Kidney capillary endothelial cell (primary cell): ENCODE measurements around the gene SEPHS1.

ENCODE experiments used
- DNase-seq: peaks from one replicate; pipeline ENCODE4 v3.0.0-alpha.2; 2018; ENCODE audit warnings: low spot score

The SEPHS1 gene

GRCh38 chr10:13327534-13327933, 20.6 kb downstream of the SEPHS1 start:
- no peak for DNase-seq

- DNase-seq, result no peak
These were observed 25.4 kb downstream of the SEPHS1 start for GRCh38 chr10:13322615-13323148.

GRCh38 chr10:13321576-13321975, 26.5 kb downstream of the SEPHS1 start:
- no peak for DNase-seq

GRCh38 chr10:13319166-13319565, 28.9 kb downstream of the SEPHS1 start:
- no peak for DNase-seq

- no peak for DNase-seq
These were observed 30.6 kb downstream of the SEPHS1 start for GRCh38 chr10:13317474-13317873.

GRCh38 chr10:13316635-13317311, 31.3 kb downstream of the SEPHS1 start:
- DNase-seq, result no peak

GRCh38 chr10:13315361-13315760, 32.7 kb downstream of the SEPHS1 start:
- no peak for DNase-seq

GRCh38 chr10:13311177-13311575, 36.9 kb downstream of the SEPHS1 start:
- no peak for DNase-seq

GRCh38 chr10:13310518-13311176, 37.4 kb downstream of the SEPHS1 start:
- no peak for DNase-seq

GRCh38 chr10:13309792-13310191, 38.3 kb downstream of the SEPHS1 start:
- no peak for DNase-seq

- no peak for DNase-seq
These were observed 40.0 kb downstream of the SEPHS1 start for GRCh38 chr10:13308096-13308495.

- DNase-seq, result no peak
These were observed 42.0 kb downstream of the SEPHS1 start for GRCh38 chr10:13306103-13306502.

GRCh38 chr10:13302821-13303555, 45.1 kb downstream of the SEPHS1 start:
- DNase-seq, result no peak

GRCh38 chr10:13299437-13300287, 48.4 kb downstream of the SEPHS1 start, which contains the start of gene PHYH:
TSS of gene PHYH (minus strand) at chr10:13300064. CDS start at chr10:13300042, 22 bp downstream.
- DNase-seq, result peak; percentile 58

- DNase-seq, result no peak
These were observed 49.2 kb downstream of the SEPHS1 start for GRCh38 chr10:13298748-13299436.

- DNase-seq, result no peak
These were observed 51.6 kb downstream of the SEPHS1 start for GRCh38 chr10:13296476-13296875.

GRCh38 chr10:13294784-13295183, 53.3 kb downstream of the SEPHS1 start:
- DNase-seq, result no peak

- DNase-seq, result no peak
These were observed 56.0 kb downstream of the SEPHS1 start for GRCh38 chr10:13291821-13292773.

GRCh38 chr10:13291061-13291460, 57.0 kb downstream of the SEPHS1 start:
- no peak for DNase-seq

- DNase-seq, result no peak
These were observed 64.0 kb downstream of the SEPHS1 start for GRCh38 chr10:13284050-13284449.
